ENCODE data around the gene GARIN5B. TPM values are rescaled to one million over a fixed set of nuclear protein-coding genes. Genes with fewer than 3 reads are reported as not detected.

The GARIN5B gene
- total and polyA plus RNA-seq, 2 of the 8 experiments (the other 6 are each of a cell fraction or from before 2014, with no cell fraction given) = 0.03 TPM; not detected in 1

GRCh38 chr19:55312621-55313512 lies 50.2 kb downstream of the GARIN5B start:
- no peak overlapping the region; the same call in 1 of the 2 replicates for H2BK5ac ChIP-seq (ENCODE audit: low read depth, low read length)
- H3K27me3 ChIP-seq (replicated peaks in 1 of 4; ENCODE audit: control insufficient read depth in 3 of 4, extremely low read depth in 1 of 4, insufficient read depth in 3 of 4, low read length in 3 of 4) = no peaks in the 10 kb centered on the region
- H2AFZ ChIP-seq (ENCODE audit: low read length) = no peak overlapping the region
- H3K56ac ChIP-seq (replicated peaks; ENCODE audit: insufficient read length, low read depth, low read length) = no peak overlapping the region
- no peak overlapping the region for H3K4ac ChIP-seq (replicated peaks; ENCODE audit: insufficient read length, low read depth, low read length)
- DNase-seq (ENCODE audit: low read depth in 1 of 2, low spot score in 2 of 2) (no peak), FAIRE-seq (no peak)
- CTCF ChIA-PET (ENCODE audit: partially characterized antibody) = interaction anchor here (0.6 to 5.1 kb wide), 10 partner anchors 9 to 191 kb away, joined by 3 to 33 read pairs (median 4); no protein-coding TSS in a partner anchor
- H3K9me3 ChIP-seq (ENCODE audit: insufficient read depth in 2 of 2, low read depth in 1 of 2, low read length in 1 of 2) = no peaks in the 10 kb centered on the region
- no peak overlapping the region for H2BK20ac ChIP-seq (ENCODE audit: low read length)
- H3K36me3 ChIP-seq (ENCODE audit: control insufficient read depth in 2 of 4, insufficient read depth in 4 of 4, low read length in 3 of 4) = peaks cover 5 to 18% (median 14%) of the 10 kb centered on the region in 4 experiments
- H3K4me1 ChIP-seq (replicated peaks in 1 of 4; ENCODE audit: control insufficient read depth in 3 of 4, insufficient read depth in 4 of 4, low read length in 3 of 4) = no peaks in the 10 kb centered on the region
- no peak overlapping the region for H2BK12ac ChIP-seq (ENCODE audit: low read depth, low read length)
- no peak overlapping the region for H4K8ac ChIP-seq (ENCODE audit: extremely low read depth, insufficient read depth, low read length)
- no peak overlapping the region for H2BK120ac ChIP-seq (replicated peaks; ENCODE audit: low read depth, low read length)
- H3K4me3 ChIP-seq (ENCODE audit: extremely low read depth in 1 of 4, insufficient read depth in 2 of 4, low read depth in 3 of 4, low read length in 4 of 4) = no peak overlapping the region
- H4K5ac ChIP-seq (ENCODE audit: insufficient read length, low read depth, low read length) = no peak overlapping the region
- WGBS, 2 experiments (ENCODE audit: extremely low coverage in 1 of 2, insufficient coverage in 1 of 2, insufficient read length in 1 of 2, insufficient replicate concordance in 2 of 2, low coverage in 1 of 2, low lambda C conversion rate in 2 of 2, missing lambda C conversion rate in 1 of 2) = 91% methylated on average over 34 of the region's 47 CpGs; no CpG with 5 or more reads in 1 of the 2 experiments
- peak overlapping the region; percentile 88; the same call in 1 of the 2 replicates for H2BK15ac ChIP-seq (ENCODE audit: low read length)
- H3K23me2 ChIP-seq (ENCODE audit: low read depth, low read length) = no peaks in the 10 kb centered on the region
- no peak overlapping the region for H2AK5ac ChIP-seq (ENCODE audit: low read depth, low read length)
- POLR2A ChIA-PET (ENCODE audit: partially characterized antibody) = interaction anchor here (0.6 to 4.4 kb wide), 19 partner anchors 9 to 183 kb away, joined by 3 to 32 read pairs (median 5); partner anchors contain the start of genes KMT5C, RPL28 and TMEM238
- no peak overlapping the region for H3K23ac ChIP-seq (ENCODE audit: insufficient read length)
- no peaks in the 10 kb centered on the region for H3K79me2 ChIP-seq (ENCODE audit: control insufficient read depth in 1 of 2, insufficient read depth in 2 of 2, low read length in 2 of 2)
- H3K14ac ChIP-seq (ENCODE audit: insufficient read length) = no peak overlapping the region
- no peak overlapping the region for H3K18ac ChIP-seq (ENCODE audit: extremely low read depth, low read length)
- no peak overlapping the region for H3K27ac ChIP-seq (ENCODE audit: low read depth, low read length)
- H3K4me2 ChIP-seq (ENCODE audit: insufficient read depth in 1 of 2, low read depth in 2 of 2, low read length in 2 of 2) = no peak overlapping the region
- no peak overlapping the region for H4K91ac ChIP-seq (replicated peaks; ENCODE audit: insufficient read length, low read length)
- H3K79me1 ChIP-seq (ENCODE audit: low read depth, low read length) = no peaks in the 10 kb centered on the region
- TF ChIP-seq GTF2F1 (IDR thresholded peaks at IDR 0.05; ENCODE audit: borderline replicate concordance, low read depth, low read length) = no peak
- TF ChIP-seq SP4 (IDR thresholded peaks at IDR 0.05; ENCODE audit: low read length) = no peak
- no peak for TF ChIP-seq CHD1 (IDR thresholded peaks at IDR 0.05; ENCODE audit: low read depth, low read length)
- no peak for TF ChIP-seq CEBPB (IDR thresholded peaks at IDR 0.05; ENCODE audit: low read depth, low read length)
- TF ChIP-seq SP2 (IDR thresholded peaks at IDR 0.05; ENCODE audit: low read length) = no peak
- TF ChIP-seq BACH1 (IDR thresholded peaks at IDR 0.05; ENCODE audit: low read length) = no peak
- TF ChIP-seq HDAC6 (IDR thresholded peaks at IDR 0.05; ENCODE audit: low read depth, low read length) = no peak
- no peak for TF ChIP-seq TAF7 (optimal IDR thresholded peaks at IDR 0.05; ENCODE audit: borderline replicate concordance, low read depth, low read length)
- TF ChIP-seq EZH2 (IDR thresholded peaks at IDR 0.05; ENCODE audit: low read depth, low read length, severe bottlenecking) = no peak
- TF ChIP-seq CHD2 (IDR thresholded peaks at IDR 0.05; ENCODE audit: low read length) = no peak
- no peak for TF ChIP-seq SIRT6 (IDR thresholded peaks at IDR 0.05; ENCODE audit: low read length)
- H4K20me1 ChIP-seq (replicated peaks in 1 of 2; ENCODE audit: control insufficient read depth in 1 of 2, insufficient read depth in 2 of 2, low read length in 2 of 2) = no peaks in the 10 kb centered on the region
- no peak overlapping the region for H3K9ac ChIP-seq (replicated peaks in 1 of 4; ENCODE audit: extremely low read depth in 1 of 4, low read depth in 3 of 4, low read length in 3 of 4)

All from H1 (cell line).